ENCODE measurements around the gene SHANK1.

Gene SHANK1

DNA sequence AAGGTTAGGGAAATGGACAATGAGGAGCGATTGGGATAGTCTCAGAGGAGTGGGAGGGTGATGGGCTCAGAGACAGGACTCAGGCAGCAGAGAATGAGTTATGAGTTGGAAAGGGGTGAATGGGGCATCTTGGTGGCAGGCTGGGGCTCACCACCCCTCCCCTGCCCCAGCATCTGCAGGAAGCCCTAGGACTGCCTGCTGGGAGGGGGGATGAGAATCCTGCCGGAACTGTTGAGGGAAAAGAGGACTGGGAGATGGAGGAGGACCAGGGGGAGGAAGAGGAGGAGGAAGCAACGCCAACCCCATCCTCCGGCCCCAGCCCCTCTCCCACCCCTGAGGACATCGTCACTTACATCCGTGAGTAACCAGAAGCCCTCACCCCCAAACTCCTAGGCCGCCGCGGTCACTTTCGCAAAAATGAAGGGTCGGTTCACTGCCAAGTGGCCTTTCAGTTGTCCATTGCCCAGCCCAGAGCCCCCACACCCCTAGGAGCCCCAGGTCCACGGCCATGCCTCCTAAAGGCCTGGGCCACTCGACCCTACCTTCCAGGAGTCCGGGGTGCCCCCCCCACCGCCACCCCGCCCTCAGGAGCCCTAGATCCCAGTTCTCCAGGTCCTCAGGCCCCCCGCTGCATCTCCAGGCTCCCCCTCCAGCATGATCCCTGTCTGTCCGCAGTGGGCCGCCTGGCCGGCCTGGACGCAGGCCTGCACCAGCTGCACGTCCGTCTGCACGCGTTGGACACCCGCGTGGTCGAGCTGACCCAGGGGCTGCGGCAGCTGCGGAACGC, 4.3 kb upstream of the SHANK1 start:
- ChIA-PET CTCF (interaction anchor here (0.5 to 5.9 kb wide), 35 partner anchors 8 to 1455 kb away, joined by 3 to 75 read pairs (median 5); partner anchors contain the start of gene POLD1), POLR2A (interaction anchor here (0.6 to 2.3 kb wide), 17 partner anchors 11 to 1284 kb away, joined by 3 to 28 read pairs (median 4); partner anchors contain the start of genes KCNC3, POLD1 and ZNF615)
- Histone ChIP-seq H3K36me3 (ENCODE audit: control insufficient read depth in 2 of 2, insufficient read depth in 1 of 2, low read length in 2 of 2) (no peaks in the 10 kb centered on the region; a peak in 1 of 3 replicates), H3K27ac (ENCODE audit: extremely low read depth, low read depth, low read length) (peak overlapping the region; percentile 27; the same call in 1 of the 2 replicates), H3K9me3 (ENCODE audit: control insufficient read depth, insufficient read depth, low read depth, low read length) (no peaks in the 10 kb centered on the region), H3K4me1 (ENCODE audit: control insufficient read depth, insufficient read depth, low read length) (peaks cover 7% of the 10 kb centered on the region; the same call in 1 of the 2 replicates), H3K4me3 (ENCODE audit: low read depth, low read length) (peak overlapping the region; percentile 65)
- TF ChIP-seq ZNF184 (tag by site-specific recombination; IDR thresholded peaks at IDR 0.05) (no peak), AEBP2 (tag by site-specific recombination; IDR thresholded peaks at IDR 0.05; ENCODE audit: borderline replicate concordance) (no peak), PRDM6 (tag by site-specific recombination; IDR thresholded peaks at IDR 0.05) (no peak), ZNF398 (tag by site-specific recombination; IDR thresholded peaks at IDR 0.05) (0 out of 2 replicates have a peak, but pooled peaks have one; percentile 9), ZNF501 (tag by site-specific recombination; IDR thresholded peaks at IDR 0.05) (no peak), ZNF148 (tag by site-specific recombination; IDR thresholded peaks at IDR 0.05; ENCODE audit: borderline replicate concordance) (no peak), ZNF266 (tag by site-specific recombination; IDR thresholded peaks at IDR 0.05; ENCODE audit: low read depth) (no peak), ZNF112 (tag by site-specific recombination; IDR thresholded peaks at IDR 0.05) (no peak), ZIC2 (tag by site-specific recombination; IDR thresholded peaks at IDR 0.05) (peak; percentile 90; the same call in 1 of the 2 replicates), ZNF747 (tag by site-specific recombination; IDR thresholded peaks at IDR 0.05) (no peak), ZBTB17 (tag by site-specific recombination; IDR thresholded peaks at IDR 0.05) (no peak), ZNF777 (tag by site-specific recombination; IDR thresholded peaks at IDR 0.05; ENCODE audit: borderline replicate concordance) (peak; percentile 20; the same call in 1 of the 2 replicates), YY2 (tag by site-specific recombination; IDR thresholded peaks at IDR 0.05) (no peak), ZNF837 (tag by site-specific recombination; IDR thresholded peaks at IDR 0.05) (no peak), ZEB2 (tag by site-specific recombination; IDR thresholded peaks at IDR 0.05) (no peak), ZNF24 (tag by site-specific recombination; IDR thresholded peaks at IDR 0.05) (no peak), KLF17 (tag by site-specific recombination; IDR thresholded peaks at IDR 0.05) (no peak), SP2 (tag by site-specific recombination; IDR thresholded peaks at IDR 0.05) (no peak), ZNF366 (tag by site-specific recombination; conservative IDR thresholded peaks at IDR 0.05) (no peak), ZBTB48 (tag by site-specific recombination; IDR thresholded peaks at IDR 0.05) (no peak), ZNF529 (tag by site-specific recombination; IDR thresholded peaks at IDR 0.05; ENCODE audit: insufficient replicate concordance) (no peak), ZNF248 (tag by site-specific recombination; IDR thresholded peaks at IDR 0.05) (no peak), ZNF521 (tag by site-specific recombination; IDR thresholded peaks at IDR 0.05) (no peak)
- TF ChIP-seq, protein P1, sequence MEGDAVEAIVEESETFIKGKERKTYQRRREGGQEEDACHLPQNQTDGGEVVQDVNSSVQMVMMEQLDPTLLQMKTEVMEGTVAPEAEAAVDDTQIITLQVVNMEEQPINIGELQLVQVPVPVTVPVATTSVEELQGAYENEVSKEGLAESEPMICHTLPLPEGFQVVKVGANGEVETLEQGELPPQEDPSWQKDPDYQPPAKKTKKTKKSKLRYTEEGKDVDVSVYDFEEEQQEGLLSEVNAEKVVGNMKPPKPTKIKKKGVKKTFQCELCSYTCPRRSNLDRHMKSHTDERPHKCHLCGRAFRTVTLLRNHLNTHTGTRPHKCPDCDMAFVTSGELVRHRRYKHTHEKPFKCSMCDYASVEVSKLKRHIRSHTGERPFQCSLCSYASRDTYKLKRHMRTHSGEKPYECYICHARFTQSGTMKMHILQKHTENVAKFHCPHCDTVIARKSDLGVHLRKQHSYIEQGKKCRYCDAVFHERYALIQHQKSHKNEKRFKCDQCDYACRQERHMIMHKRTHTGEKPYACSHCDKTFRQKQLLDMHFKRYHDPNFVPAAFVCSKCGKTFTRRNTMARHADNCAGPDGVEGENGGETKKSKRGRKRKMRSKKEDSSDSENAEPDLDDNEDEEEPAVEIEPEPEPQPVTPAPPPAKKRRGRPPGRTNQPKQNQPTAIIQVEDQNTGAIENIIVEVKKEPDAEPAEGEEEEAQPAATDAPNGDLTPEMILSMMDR (tag by site-specific recombination; IDR thresholded peaks at IDR 0.05): no peak
- TF ChIP-seq, protein P2, sequence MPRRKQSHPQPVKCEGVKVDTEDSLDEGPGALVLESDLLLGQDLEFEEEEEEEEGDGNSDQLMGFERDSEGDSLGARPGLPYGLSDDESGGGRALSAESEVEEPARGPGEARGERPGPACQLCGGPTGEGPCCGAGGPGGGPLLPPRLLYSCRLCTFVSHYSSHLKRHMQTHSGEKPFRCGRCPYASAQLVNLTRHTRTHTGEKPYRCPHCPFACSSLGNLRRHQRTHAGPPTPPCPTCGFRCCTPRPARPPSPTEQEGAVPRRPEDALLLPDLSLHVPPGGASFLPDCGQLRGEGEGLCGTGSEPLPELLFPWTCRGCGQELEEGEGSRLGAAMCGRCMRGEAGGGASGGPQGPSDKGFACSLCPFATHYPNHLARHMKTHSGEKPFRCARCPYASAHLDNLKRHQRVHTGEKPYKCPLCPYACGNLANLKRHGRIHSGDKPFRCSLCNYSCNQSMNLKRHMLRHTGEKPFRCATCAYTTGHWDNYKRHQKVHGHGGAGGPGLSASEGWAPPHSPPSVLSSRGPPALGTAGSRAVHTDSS (tag by site-specific recombination; IDR thresholded peaks at IDR 0.05): peak; percentile 72
